A673 (cell line): ENCODE data around the gene RAD21L1. TPM values are rescaled to one million over a fixed set of nuclear protein-coding genes. Genes with fewer than 3 reads are reported as not detected.

Source experiments
- BruUV-seq: library from RNA; stranded (reverse); fragments of 400-500 nt; replicated peaks from 2 replicates; lab custom pipeline; 2021; lab: Mats Ljungman, UMichigan
- CTCF ChIA-PET: fragments of 300-600 bp; sonication (Branson Sonifier 250); formaldehyde crosslinking; loops from one replicate; lab custom pipeline; 2022; ENCODE audit warnings: antibody characterized with exemption; lab: Charles Lee
- POLR2A ChIA-PET: fragments of 300-600 bp; sonication (Branson Sonifier 250); formaldehyde crosslinking; loops from one replicate; lab custom pipeline; 2022; ENCODE audit warnings: antibody characterized with exemption; ENCODE audit not compliant: low non-redundant PET; lab: Charles Lee
- DNase-seq: peaks from one replicate; pipeline ENCODE4 v3.0.0-alpha.2; 2015; ENCODE audit warnings: low spot score
- H3K27ac ChIP-seq: fragments of 200-600 bp; sonication (generic); 2 replicates; pipeline ENCODE4 v1.5.1; 2016; ENCODE audit warnings: mixed run types, low read depth, mild to moderate bottlenecking, mixed read lengths, antibody characterized with exemption, low read length; ENCODE audit not compliant: poor library complexity, severe bottlenecking
- H3K27me3 ChIP-seq: fragments of 200-600 bp; sonication (generic); replicated peaks from 2 replicates; pipeline ENCODE4 v1.6.1; 2017; ENCODE audit warnings: mixed run types, low read depth, mild to moderate bottlenecking, mixed read lengths, antibody characterized with exemption, low read length; ENCODE audit not compliant: insufficient read depth, poor library complexity
- H3K36me3 ChIP-seq: fragments of 200-600 bp; sonication (generic); 2 replicates; pipeline ENCODE4 v1.6.1; 2016; ENCODE audit warnings: mixed run types, mild to moderate bottlenecking, mixed read lengths, antibody characterized with exemption, low read length; ENCODE audit not compliant: insufficient read depth, poor library complexity, severe bottlenecking
- H3K4me1 ChIP-seq: fragments of 200-600 bp; sonication (generic); 2 replicates; pipeline ENCODE4 v1.6.1; 2017; ENCODE audit warnings: mixed run types, mild to moderate bottlenecking, mixed read lengths, antibody characterized with exemption, low read length; ENCODE audit not compliant: insufficient read depth, poor library complexity, severe bottlenecking
- H3K4me3 ChIP-seq: fragments of 200-600 bp; sonication (generic); 2 replicates; pipeline ENCODE4 v1.5.1; 2016; ENCODE audit warnings: low read depth, mixed run types, mild to moderate bottlenecking, mixed read lengths, low read length; ENCODE audit not compliant: poor library complexity, severe bottlenecking
- H3K9me3 ChIP-seq: fragments of 200-600 bp; sonication (generic); 2 replicates; pipeline ENCODE4 v1.6.1; 2016; ENCODE audit warnings: mixed run types, low read depth, mild to moderate bottlenecking, mixed read lengths, antibody characterized with exemption, low read length; ENCODE audit not compliant: poor library complexity, severe bottlenecking
- EZH2 ChIP-seq: fragments of 200-600 bp; sonication (generic); IDR thresholded peaks from 2 replicates; pipeline ENCODE4 v1.6.1; 2017; ENCODE audit warnings: borderline replicate concordance, low read depth, mild to moderate bottlenecking, mixed read lengths, antibody characterized with exemption, low read length; ENCODE audit not compliant: poor library complexity, severe bottlenecking
- intact Hi-C: fragments of 100-400 bp; cut with micrococcal nuclease; formaldehyde crosslinking; loops from one replicate; pipeline ENCODE4 v1.10.0; 2022; ENCODE audit not compliant: unreplicated experiment
- total RNA-seq: library from RNA; stranded (reverse); gene quantifications from 2 replicates; pipeline ENCODE4 v1.2.3, GENCODE V29; 2021
- TF ChIP-seq, protein P1 (sequence below): fragments of 300-800, 200-600 bp; sonication (generic); conservative IDR thresholded peaks from 2 replicates; pipeline ENCODE4 v1.5.1; 2017; ENCODE audit warnings: low read depth, mild to moderate bottlenecking, antibody characterized with exemption, low read length, moderate library complexity, mixed read lengths

The RAD21L1 gene
- total RNA-seq, 1 experiment from 2014 or later: not detected

DNA sequence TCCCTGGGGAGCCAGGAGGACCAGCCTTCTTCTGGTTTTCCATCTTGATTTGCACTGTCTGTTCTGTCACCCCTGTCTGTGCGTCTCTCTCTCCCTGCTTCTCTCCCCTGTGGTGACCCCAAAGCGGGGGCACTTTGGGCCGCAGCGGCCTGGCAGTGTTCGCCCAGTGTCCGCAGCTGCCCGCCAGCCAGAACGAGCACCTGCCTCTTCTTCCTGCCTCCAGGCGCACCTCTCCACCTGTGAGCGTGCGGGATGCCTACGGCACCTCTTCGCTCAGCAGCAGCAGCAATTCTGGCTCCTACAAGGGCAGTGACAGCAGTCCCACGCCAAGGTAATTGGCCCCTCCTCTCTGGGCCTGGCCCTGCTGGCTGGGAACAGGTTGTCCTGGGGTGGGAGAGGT lies 71.1 kb downstream of the RAD21L1 start:
- Histone ChIP-seq H3K36me3 (no peaks in the 10 kb centered on the region), H3K9me3 (no peaks in the 10 kb centered on the region), H3K27ac (no peak overlapping the region), H3K27me3 (no peaks in the 10 kb centered on the region), H3K4me3 (no peak overlapping the region), H3K4me1 (no peaks in the 10 kb centered on the region)
- no peak for TF ChIP-seq EZH2
- TF ChIP-seq, protein P1, sequence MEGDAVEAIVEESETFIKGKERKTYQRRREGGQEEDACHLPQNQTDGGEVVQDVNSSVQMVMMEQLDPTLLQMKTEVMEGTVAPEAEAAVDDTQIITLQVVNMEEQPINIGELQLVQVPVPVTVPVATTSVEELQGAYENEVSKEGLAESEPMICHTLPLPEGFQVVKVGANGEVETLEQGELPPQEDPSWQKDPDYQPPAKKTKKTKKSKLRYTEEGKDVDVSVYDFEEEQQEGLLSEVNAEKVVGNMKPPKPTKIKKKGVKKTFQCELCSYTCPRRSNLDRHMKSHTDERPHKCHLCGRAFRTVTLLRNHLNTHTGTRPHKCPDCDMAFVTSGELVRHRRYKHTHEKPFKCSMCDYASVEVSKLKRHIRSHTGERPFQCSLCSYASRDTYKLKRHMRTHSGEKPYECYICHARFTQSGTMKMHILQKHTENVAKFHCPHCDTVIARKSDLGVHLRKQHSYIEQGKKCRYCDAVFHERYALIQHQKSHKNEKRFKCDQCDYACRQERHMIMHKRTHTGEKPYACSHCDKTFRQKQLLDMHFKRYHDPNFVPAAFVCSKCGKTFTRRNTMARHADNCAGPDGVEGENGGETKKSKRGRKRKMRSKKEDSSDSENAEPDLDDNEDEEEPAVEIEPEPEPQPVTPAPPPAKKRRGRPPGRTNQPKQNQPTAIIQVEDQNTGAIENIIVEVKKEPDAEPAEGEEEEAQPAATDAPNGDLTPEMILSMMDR: no peak
- CTCF ChIA-PET: no interaction called here
- POLR2A ChIA-PET: no interaction called here
- intact Hi-C loops: no loop called here
- no TSS peak for BruUV-seq
- no peak for DNase-seq

DNA sequence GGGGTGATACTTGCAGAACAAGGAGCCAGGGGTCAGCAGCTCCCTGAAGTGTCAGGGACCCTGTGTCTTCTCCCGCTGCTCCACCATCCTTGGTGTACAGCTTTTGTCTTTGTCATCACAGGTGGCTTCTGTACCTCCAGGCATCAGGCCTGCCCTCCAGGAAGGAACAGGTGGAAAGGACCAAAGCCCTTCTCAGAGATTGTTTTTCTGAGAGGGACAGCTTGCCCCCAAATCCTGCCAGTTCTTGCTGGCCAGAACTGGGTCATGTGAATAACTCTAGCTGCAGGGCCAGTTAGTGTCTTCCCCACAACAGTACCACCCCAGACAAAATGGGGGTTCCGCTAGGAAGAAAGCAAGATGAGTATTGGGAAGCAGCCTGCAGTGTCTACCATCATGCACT lies 71.6 kb downstream of the RAD21L1 start:
- DNase-seq: no peak

DNA sequence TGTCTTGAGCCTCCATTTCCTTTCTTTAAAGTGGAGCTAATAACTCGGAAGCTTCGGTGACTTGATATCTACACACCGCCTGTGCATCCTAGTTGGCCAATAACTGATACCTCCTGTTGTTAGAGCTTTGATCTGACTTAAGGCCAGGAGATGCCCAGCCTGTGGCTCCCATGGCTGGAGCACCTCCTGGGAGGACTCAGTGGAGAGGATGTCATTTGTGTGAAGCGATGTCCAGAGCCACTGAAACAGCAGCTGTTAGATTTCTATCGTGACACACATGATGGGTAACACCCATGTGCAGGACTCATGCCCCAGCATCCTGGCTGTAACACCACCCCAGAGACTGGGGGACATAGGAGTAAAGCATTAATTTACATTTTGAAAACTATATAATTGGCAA lies 72.3 kb downstream of the RAD21L1 start:
- Histone ChIP-seq H3K27me3 (no peaks in the 10 kb centered on the region), H3K9me3 (no peaks in the 10 kb centered on the region), H3K36me3 (no peaks in the 10 kb centered on the region), H3K27ac (no peak overlapping the region), H3K4me3 (no peak overlapping the region), H3K4me1 (no peaks in the 10 kb centered on the region)
- DNase-seq: no peak
- ChIA-PET POLR2A (no interaction called here), CTCF (no interaction called here)
- no peak for TF ChIP-seq EZH2
- TF ChIP-seq, protein P1: no peak
- intact Hi-C loops: no loop called here
- BruUV-seq: no TSS peak

More for the DNA sequence above, 71.6 kb downstream of the RAD21L1 start:
- H3K36me3 ChIP-seq: no peaks in the 10 kb centered on the region
- intact Hi-C loops: no loop called here
- no peaks in the 10 kb centered on the region for H3K9me3 ChIP-seq
- H3K4me3 ChIP-seq: no peak overlapping the region
- POLR2A ChIA-PET: no interaction called here
- no peak overlapping the region for H3K27ac ChIP-seq
- CTCF ChIA-PET: no interaction called here
- H3K27me3 ChIP-seq: no peaks in the 10 kb centered on the region
- BruUV-seq: no TSS peak
- TF ChIP-seq, protein P1: no peak
- TF ChIP-seq EZH2: no peak
- no peaks in the 10 kb centered on the region for H3K4me1 ChIP-seq
